Measurements from ENCODE around the gene SPOCD1. TPM values are rescaled to one million over a fixed set of nuclear protein-coding genes. Genes with fewer than 3 reads are reported as not detected.

SPOCD1 gene
- total RNA-seq, 1 donor from 2014 or later, result 1.3 TPM

DNA sequence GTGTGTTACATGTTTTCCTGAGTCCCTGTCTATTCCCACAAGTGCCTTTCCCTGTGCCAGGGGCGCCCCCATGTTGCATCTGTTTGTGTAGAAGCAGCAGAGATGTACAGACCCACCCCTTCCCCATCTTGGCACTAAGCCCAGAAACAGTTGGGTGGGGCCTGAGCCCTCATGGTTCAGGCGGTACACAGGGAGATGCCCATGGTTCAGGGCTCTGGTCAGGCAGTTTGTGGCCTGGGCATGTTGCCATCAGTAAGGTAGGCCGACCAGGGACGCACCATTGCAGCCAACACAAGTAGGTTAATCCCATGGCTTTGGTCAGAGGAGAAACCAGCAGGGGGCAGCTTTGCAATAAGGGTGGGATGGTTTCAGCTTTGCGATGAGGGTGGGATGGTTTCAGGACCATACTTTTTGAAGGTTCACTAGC is 50.8 kb downstream of the SPOCD1 start:
- DNase-seq (ENCODE audit: low spot score), result no peak
- ATAC-seq, result no peak
- intact Hi-C loops (cut with DNase I), result no loop called here

- intact Hi-C loops (cut with DNase I), result no loop called here
- DNase-seq (ENCODE audit: low spot score) (no peak), ATAC-seq (no peak)
These were observed 51.3 kb downstream of the SPOCD1 start, which contains the start of gene ADGRB2 for GRCh38 chr1:31764312-31765040. ADGRB2 (minus strand) TSS chr1:31764340; CDS start chr1:31757221, 7,119 bp downstream.

DNA sequence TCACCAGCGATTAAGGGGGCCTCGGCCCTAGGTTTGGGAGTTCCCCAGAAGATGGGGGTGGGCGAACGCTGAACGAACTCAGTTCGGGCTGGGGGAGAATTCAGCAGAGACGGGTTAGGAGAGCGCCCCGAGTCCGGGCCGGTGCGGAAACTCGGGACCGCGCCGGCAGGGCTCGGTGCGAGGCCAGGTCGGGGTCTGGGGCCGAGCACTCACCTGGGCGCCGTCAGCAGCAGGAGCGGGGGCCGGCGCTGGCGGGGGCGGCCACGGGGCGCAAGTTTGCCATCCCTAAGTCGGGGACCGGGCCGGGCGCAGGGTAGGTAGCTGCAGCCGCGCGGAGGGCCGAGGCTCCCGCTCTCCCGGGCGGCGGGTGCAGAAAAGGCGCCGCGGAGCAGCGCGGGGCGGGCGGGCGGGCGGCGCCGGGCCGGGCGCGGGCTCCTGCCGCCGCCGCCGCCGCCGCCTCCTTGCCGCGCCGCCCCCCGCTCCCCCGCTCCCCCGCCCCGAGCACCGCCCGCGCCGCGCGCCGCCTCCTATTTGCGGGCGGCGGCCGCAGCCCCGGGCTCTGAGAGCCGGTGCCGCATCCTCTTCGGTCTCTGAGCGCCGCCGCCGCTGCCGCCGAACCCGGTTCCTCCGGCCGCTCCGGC is 52.0 kb downstream of the SPOCD1 start:
- ATAC-seq (no peak), DNase-seq (ENCODE audit: low spot score) (no peak)
- intact Hi-C loops (cut with DNase I), result no loop called here

GRCh38 chr1:31762726-31763670 is 52.8 kb downstream of the SPOCD1 start:
- ATAC-seq (peak; percentile 8), DNase-seq (ENCODE audit: low spot score) (peak; percentile 74)
- intact Hi-C loops (cut with DNase I), result no loop called here

- DNase-seq (ENCODE audit: low spot score), result no peak
These were observed 53.5 kb downstream of the SPOCD1 start for GRCh38 chr1:31762323-31762722.

DNA sequence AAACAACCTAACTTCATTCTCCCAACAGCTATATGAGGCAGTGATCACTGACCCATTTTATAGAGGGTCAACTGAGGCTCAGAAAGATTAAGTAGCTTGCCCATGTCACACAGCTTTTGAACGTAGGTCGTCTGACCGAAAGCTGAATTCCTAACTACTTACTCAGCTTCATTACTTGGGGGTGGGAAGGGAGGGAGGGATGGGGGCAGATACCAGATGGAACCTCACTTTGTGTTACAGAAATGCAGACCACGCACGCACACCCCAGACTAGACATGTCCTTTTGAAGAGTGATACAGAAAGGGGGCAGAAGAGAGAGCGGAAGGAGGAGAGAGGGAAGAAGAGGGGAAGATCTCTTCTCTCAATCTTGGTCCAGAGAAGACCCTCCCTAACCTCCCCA is 53.9 kb downstream of the SPOCD1 start:
- ATAC-seq, result no peak
- intact Hi-C loops (cut with DNase I), result no loop called here
- DNase-seq (ENCODE audit: low spot score), result no peak

More at GRCh38 chr1:31762323-31762722, 53.5 kb downstream of the SPOCD1 start:
- intact Hi-C loops (cut with DNase I), result no loop called here
- ATAC-seq, result no peak

- DNase-seq (ENCODE audit: low spot score), result peak; percentile 76
- intact Hi-C loops (cut with DNase I), result no loop called here
- peak; percentile 79 for ATAC-seq
These were observed 55.1 kb downstream of the SPOCD1 start for GRCh38 chr1:31760471-31761470.

- intact Hi-C loops (cut with DNase I), result no loop called here
- DNase-seq (ENCODE audit: low spot score), result no peak
- ATAC-seq, result no peak
These were observed 56.4 kb downstream of the SPOCD1 start for GRCh38 chr1:31759298-31760023.

GRCh38 chr1:31758823-31759222 is 57.0 kb downstream of the SPOCD1 start:
- DNase-seq (ENCODE audit: low spot score) (no peak), ATAC-seq (no peak)
- intact Hi-C loops (cut with DNase I), result no loop called here

- ATAC-seq (no peak), DNase-seq (ENCODE audit: low spot score) (no peak)
- intact Hi-C loops (cut with DNase I), result no loop called here
These were observed 57.8 kb downstream of the SPOCD1 start for GRCh38 chr1:31757989-31758388.

- DNase-seq (ENCODE audit: low spot score) (no peak), ATAC-seq (no peak)
- intact Hi-C loops (cut with DNase I), result no loop called here
These were observed 58.6 kb downstream of the SPOCD1 start for GRCh38 chr1:31757204-31757679.

DNA sequence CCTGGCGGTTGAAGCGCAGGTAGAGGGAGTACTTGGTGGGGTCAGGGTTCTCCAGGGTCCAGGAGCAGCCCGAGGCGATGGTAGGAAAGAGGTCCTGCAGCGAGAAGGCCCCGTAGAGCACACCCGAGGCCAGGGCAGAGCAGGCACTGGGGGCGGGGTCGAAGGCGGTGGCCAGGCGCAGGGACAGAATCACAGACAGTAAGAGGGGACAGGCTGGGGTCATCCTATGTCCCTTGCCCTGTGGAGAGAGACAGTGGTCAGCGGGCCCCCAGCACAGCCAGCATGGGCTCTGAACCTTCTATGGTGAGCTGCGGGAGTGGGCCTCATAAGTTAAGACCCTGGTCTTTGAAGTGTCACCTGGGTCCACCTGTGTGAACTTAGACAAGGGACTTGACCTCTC is 59.2 kb downstream of the SPOCD1 start:
- intact Hi-C loops (cut with DNase I), result no loop called here
- no peak for DNase-seq (ENCODE audit: low spot score)
- no peak for ATAC-seq

GRCh38 chr1:31755850-31756492 is 59.9 kb downstream of the SPOCD1 start:
- ATAC-seq (no peak), DNase-seq (ENCODE audit: low spot score) (no peak)
- intact Hi-C loops (cut with DNase I), result no loop called here

- DNase-seq (ENCODE audit: low spot score), result no peak
- ATAC-seq, result no peak
- intact Hi-C loops (cut with DNase I), result no loop called here
These were observed 60.6 kb downstream of the SPOCD1 start for GRCh38 chr1:31755197-31755611.

- ATAC-seq (no peak), DNase-seq (ENCODE audit: low spot score) (no peak)
- intact Hi-C loops (cut with DNase I), result no loop called here
These were observed 61.4 kb downstream of the SPOCD1 start for GRCh38 chr1:31754397-31754796.

- DNase-seq (ENCODE audit: low spot score) (peak; percentile 74), ATAC-seq (peak; percentile 70)
- intact Hi-C loops (cut with DNase I), result no loop called here
These were observed 62.0 kb downstream of the SPOCD1 start for GRCh38 chr1:31753707-31754349.

Data from sciatic nerve (tissue), 2 donors.